GM18951 (cell line): Measurements from ENCODE around the gene PACSIN3.
A peak's percentile ranks its signal among the peaks of the same experiment; 100 is the strongest.

ENCODE experiments used
- POLR2A ChIP-seq: IDR thresholded peaks from 4 replicates; pipeline ENCODE4 v1.6.1; 2011; ENCODE audit warnings: mild to moderate bottlenecking; ENCODE audit not compliant: insufficient read length, insufficient read depth; ENCODE audit errors: extremely low read depth
- in situ Hi-C: fragments of 300-500 bp; cut with MboI; formaldehyde crosslinking; loops from one replicate; pipeline ENCODE4 v1.12.0; 2022; ENCODE audit warnings: low sequenced_read_pairs, mixed read lengths, inconsistent platforms; ENCODE audit not compliant: unreplicated experiment

The PACSIN3 gene

GRCh38 chr11:47186076-47186699 is at the start of gene PACSIN3:
Gene PACSIN3 (minus strand): TSS chr11:47186434. CDS start chr11:47182727, 3,707 bp downstream.
- in situ Hi-C loops: no loop called here

GRCh38 chr11:47235163-47235562 is 48.9 kb upstream of the PACSIN3 start:
- in situ Hi-C loops: no loop called here
- no peak for TF ChIP-seq POLR2A

More at GRCh38 chr11:47186076-47186699, at the start of gene PACSIN3:
- TF ChIP-seq POLR2A: no peak

DNA sequence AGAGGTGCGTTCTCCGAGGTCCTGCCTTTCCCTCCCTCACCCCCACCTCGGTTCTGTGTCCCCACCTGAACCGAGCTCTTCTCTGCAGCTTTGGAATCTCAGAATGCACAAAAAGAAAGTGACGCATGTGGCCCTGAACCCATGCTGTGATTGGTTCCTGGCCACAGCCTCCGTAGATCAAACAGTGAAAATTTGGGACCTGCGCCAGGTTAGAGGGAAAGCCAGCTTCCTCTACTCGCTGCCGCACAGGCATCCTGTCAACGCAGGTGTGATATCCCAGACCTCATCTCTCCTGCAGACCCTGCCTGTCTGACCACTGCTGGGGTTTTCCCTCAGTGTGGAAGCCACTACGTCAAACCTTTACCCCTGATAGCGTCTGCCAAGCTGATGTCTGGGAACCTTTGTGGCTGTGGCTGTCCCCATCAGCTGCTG is 48.5 kb upstream of the PACSIN3 start:
- TF ChIP-seq POLR2A: no peak
- in situ Hi-C loops: no loop called here

GRCh38 chr11:47233989-47234668 is 47.9 kb upstream of the PACSIN3 start:
- no peak for TF ChIP-seq POLR2A
- in situ Hi-C loops: no loop called here

- TF ChIP-seq POLR2A: no peak
- in situ Hi-C loops: no loop called here
Measured at GRCh38 chr11:47233051-47233450, 46.8 kb upstream of the PACSIN3 start.

GRCh38 chr11:47229161-47229560 is 42.9 kb upstream of the PACSIN3 start:
- TF ChIP-seq POLR2A: no peak
- in situ Hi-C loops: no loop called here

GRCh38 chr11:47225552-47226400 is 39.5 kb upstream of the PACSIN3 start:
- in situ Hi-C loops: no loop called here
- TF ChIP-seq POLR2A: no peak

DNA sequence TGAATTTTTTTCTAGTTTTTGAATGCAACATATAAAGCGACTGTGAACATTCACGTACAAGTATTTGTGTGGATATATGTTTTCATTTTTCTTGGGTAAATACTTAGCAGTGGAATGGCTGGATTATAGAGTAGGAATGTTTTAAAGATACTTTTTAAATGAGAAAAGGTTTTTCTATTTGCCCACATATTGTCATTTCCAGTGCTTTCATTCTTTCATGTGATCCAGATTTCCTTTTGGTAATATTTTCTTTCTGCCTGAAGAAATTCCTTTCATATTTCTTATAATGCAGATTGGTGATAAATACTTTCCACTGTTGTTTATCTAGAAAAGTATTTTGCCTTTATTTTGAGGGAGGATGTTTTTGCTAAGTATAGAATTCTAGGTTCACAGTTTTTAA is 36.5 kb upstream of the PACSIN3 start:
- in situ Hi-C loops: no loop called here
- TF ChIP-seq POLR2A: no peak

- no peak for TF ChIP-seq POLR2A
- in situ Hi-C loops: no loop called here
Measured at GRCh38 chr11:47220401-47220821, 34.2 kb upstream of the PACSIN3 start.

DNA sequence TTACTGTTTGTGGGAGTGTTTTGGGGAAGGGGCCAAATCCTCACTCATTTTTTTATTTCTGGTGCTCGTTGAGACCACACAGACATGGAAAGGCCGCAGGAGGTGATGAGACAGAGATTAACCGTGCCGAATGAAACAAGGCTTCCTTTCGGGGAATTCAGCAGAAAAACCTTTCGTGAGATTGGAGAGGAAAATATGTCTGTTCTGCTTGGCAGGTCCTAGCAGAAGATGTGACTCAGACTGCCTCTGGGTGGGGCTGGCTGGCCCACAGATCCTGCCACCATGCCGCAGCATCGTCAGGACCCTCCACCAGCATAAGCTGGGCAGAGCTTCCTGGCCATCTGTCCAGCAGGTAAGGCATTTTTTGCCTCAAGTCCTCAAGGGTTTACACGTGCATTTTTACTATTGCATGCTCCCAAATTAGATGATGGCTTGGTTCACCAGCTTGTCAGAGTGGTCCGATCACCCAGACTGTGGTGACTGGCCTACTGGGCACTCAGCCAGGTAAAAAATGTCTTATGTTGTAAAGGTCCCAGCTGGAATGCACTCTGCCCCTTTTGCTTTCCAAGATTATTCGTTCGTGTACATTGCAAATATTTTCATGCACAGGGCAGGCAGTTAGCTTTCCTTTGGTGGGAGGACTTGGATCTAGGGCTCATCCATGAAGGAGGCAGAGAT is 30.0 kb upstream of the PACSIN3 start:
- in situ Hi-C loops: no loop called here
- peak; percentile 28 for TF ChIP-seq POLR2A

DNA sequence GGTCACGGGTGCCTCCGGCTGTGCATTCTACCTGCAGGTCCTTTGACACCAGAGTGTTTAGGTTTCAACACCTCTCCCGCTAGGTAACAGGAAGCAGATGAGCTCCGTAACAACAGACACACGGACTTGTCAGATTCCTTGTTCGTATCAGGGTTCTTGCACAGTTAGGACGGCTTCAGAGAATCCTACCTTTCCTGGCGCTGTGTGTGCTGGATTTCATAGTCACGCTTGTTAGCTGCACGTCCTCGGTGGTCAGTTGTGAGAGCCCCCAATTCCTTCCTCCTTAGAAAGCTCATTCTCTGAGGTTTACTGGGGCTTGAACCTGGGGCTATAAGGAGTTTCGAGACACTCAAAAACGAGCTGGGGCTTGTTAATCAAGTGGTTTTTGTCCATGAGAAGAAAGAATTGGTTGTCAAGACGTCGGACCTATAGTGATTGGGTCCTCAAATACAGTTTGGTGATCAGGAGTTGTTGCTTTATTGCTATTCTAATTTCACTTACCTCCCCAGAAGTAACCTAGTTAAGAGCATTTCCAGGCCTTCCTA is 29.2 kb upstream of the PACSIN3 start:
- in situ Hi-C loops: no loop called here
- no peak for TF ChIP-seq POLR2A

DNA sequence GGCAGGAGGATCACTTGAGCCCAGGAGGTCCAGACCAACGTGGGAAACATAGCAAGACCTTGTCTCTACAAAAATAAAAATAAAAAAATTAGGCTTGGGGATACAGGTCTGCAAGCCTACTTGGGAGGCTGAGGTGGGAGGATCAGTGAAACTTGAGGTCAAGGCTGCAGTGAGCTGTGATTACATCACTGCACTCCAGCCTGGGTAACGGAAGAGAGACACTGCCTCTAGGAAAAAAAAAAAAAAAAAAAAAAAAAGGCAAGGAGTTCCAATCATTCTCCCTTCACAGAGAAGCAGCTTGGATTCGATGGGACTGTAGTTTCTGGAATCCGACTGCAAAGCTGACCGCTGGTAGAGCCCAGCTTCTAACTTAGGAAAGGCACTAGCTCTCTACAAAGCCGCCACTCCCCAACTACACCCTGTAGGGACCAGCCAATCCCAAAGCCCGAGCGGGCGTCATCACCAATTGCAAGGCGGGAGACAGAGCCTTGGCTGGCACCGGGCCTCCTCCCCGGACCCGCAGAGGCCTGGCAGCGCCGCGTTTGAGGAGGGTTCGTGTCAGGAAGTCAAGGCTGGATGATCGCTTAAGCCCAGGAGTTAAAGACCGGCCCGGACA is 27.8 kb upstream of the PACSIN3 start:
- peak; percentile 64 for TF ChIP-seq POLR2A
- in situ Hi-C loops: no loop called here
